Vagina (tissue), 2 donors: Measurements from ENCODE around the gene ABLIM1. TPM values are rescaled to one million over a fixed set of nuclear protein-coding genes. Genes with fewer than 3 reads are reported as not detected.

ENCODE experiments used
- DNase-seq, 2 donors: peaks; one replicate each; pipeline ENCODE4 v3.0.0-alpha.2; 2017; ENCODE audit errors: extremely low spot score in 2 of 2
- H3K27ac ChIP-seq: fragments of 200-600 bp; sonication (generic); one replicate; pipeline ENCODE4 v1.5.1; 2019
- H3K27me3 ChIP-seq: fragments of 200-600 bp; sonication (generic); one replicate; pipeline ENCODE4 v1.5.1; 2019
- H3K36me3 ChIP-seq, 2 donors: fragments of 200-600 bp; sonication (generic); one replicate each; pipeline ENCODE4 v1.5.1; 2017 to 2019
- H3K4me1 ChIP-seq: fragments of 200-600 bp; sonication (generic); one replicate; pipeline ENCODE4 v1.5.1; 2019
- H3K4me3 ChIP-seq, 2 donors: fragments of 200-600 bp; sonication (generic); 1 replicate in 1 of 2; 2 replicates in 1 of 2; pipeline ENCODE4 v1.5.1; 2016 to 2019
- H3K9me3 ChIP-seq: fragments of 200-600 bp; sonication (generic); one replicate; pipeline ENCODE4 v1.5.1; 2019
- POLR2A ChIP-seq, 2 donors: fragments of 450-650 bp; IDR thresholded peaks; one replicate each; pipeline ENCODE4 v1.6.1; 2017; ENCODE audit warnings: antibody characterized with exemption in 2 of 2, mild to moderate bottlenecking in 2 of 2, moderate library complexity in 2 of 2
- POLR2AphosphoS5 ChIP-seq, 2 donors: sonication (generic); formaldehyde crosslinking; IDR thresholded peaks; one replicate each; pipeline ENCODE4 v1.9.0; 2017; ENCODE audit warnings: antibody characterized with exemption in 2 of 2, mild to moderate bottlenecking in 2 of 2, low read depth in 1 of 2; ENCODE audit not compliant: insufficient read depth in 1 of 2
- intact Hi-C: fragments of 100-400 bp; cut with DNase I; formaldehyde crosslinking; loops from one replicate; pipeline ENCODE4 v1.15.1; 2023
- small RNA-seq: library from RNA; depleted of rRNA; stranded (forward); fragments of <200 nt; gene quantifications from one replicate; pipeline ENCODE3, GENCODE V24; 2016
- total RNA-seq: library from RNA; depleted of rRNA; stranded (reverse); fragments of >200 nt; gene quantifications from one replicate; pipeline ENCODE4 v1.2.3, GENCODE V29; 2016
- TF ChIP-seq, protein P1 (sequence below), 3 experiments: fragments of 450-650 bp in 2 of 3; fragments of 200-600 bp in 1 of 3; sonication (generic) in 1 of 3; IDR thresholded peaks; one replicate each; pipeline ENCODE4 v1.5.1; 2017 to 2019; ENCODE audit warnings: antibody characterized with exemption in 3 of 3, mild to moderate bottlenecking in 2 of 3, moderate library complexity in 2 of 3

ABLIM1 gene
- total RNA-seq, 1 donor from 2014 or later: 176 TPM

DNA sequence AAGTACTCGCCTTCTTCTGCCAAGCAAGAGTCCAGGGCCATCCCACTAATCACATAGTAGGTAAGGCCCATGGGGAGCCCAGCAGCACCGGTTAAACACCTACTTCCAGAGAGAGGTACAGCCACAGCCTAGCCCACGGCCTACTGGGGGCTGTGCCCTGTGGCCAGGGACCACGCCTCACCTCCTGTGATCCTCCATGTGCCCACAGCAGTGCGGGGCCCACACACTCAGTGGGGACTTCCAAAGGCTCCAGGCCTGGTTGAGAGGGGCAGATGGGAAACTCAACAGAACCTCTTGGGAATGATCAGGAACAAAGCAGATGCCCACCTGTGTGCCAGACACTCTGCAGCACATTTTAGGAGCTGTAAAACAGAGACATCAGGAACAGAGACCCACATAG is 273.5 kb downstream of the ABLIM1 start:
- Histone ChIP-seq H3K27ac (no peak overlapping the region), H3K4me1 (peaks cover 26% of the 10 kb centered on the region), H3K36me3 (no peaks in the 10 kb centered on the region), H3K27me3 (no peaks in the 10 kb centered on the region), H3K4me3 (no peak overlapping the region), H3K9me3 (no peaks in the 10 kb centered on the region)
- intact Hi-C loops: no loop called here
- TF ChIP-seq, protein P1, sequence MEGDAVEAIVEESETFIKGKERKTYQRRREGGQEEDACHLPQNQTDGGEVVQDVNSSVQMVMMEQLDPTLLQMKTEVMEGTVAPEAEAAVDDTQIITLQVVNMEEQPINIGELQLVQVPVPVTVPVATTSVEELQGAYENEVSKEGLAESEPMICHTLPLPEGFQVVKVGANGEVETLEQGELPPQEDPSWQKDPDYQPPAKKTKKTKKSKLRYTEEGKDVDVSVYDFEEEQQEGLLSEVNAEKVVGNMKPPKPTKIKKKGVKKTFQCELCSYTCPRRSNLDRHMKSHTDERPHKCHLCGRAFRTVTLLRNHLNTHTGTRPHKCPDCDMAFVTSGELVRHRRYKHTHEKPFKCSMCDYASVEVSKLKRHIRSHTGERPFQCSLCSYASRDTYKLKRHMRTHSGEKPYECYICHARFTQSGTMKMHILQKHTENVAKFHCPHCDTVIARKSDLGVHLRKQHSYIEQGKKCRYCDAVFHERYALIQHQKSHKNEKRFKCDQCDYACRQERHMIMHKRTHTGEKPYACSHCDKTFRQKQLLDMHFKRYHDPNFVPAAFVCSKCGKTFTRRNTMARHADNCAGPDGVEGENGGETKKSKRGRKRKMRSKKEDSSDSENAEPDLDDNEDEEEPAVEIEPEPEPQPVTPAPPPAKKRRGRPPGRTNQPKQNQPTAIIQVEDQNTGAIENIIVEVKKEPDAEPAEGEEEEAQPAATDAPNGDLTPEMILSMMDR (IDR thresholded peaks at IDR 0.05): no peak
- TF ChIP-seq POLR2AphosphoS5 (IDR thresholded peaks at IDR 0.05; ENCODE audit: insufficient read depth in 1 of 2, low read depth in 1 of 2) (no peak), POLR2A (IDR thresholded peaks at IDR 0.05) (no peak)
- no peak for DNase-seq

DNA sequence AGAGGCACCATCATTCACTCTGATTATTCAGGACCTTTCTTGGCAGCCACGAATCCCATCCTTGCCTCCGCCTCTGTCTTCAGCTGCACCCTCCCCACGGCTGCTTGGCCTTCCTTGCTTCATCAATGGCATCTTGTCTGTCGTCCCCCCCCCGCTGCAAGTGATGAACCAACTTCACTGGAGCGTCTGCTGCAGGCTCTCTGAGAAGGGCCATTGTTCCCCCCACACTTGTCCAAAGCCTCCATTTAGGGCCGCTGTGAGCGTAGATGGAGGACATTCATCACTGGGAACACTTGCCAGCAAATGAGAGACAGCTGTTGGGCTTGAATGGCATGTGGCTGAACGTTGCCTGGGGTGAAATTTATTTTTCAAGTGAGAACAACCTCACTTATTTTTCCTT is 273.9 kb downstream of the ABLIM1 start:
- Histone ChIP-seq H3K4me3 (no peak overlapping the region), H3K27ac (no peak overlapping the region), H3K36me3 (no peaks in the 10 kb centered on the region), H3K4me1 (peaks cover 26% of the 10 kb centered on the region), H3K27me3 (no peaks in the 10 kb centered on the region), H3K9me3 (no peaks in the 10 kb centered on the region)
- no peak for DNase-seq
- intact Hi-C loops: no loop called here
- TF ChIP-seq, protein P1 (IDR thresholded peaks at IDR 0.05): no peak
- no peak for TF ChIP-seq POLR2AphosphoS5 (IDR thresholded peaks at IDR 0.05; ENCODE audit: insufficient read depth in 1 of 2, low read depth in 1 of 2)
- no peak for TF ChIP-seq POLR2A (IDR thresholded peaks at IDR 0.05)

Small RNA genes within 50 kb of the gene (small RNA-seq; reads per million reads assigned to genes)
- gene RN7SL384P: not detected

Other genes starting within 250 kb of the ABLIM1 start
- 36.1 TPM for gene FHIP2A, start 163.5 kb upstream of the ABLIM1 start, total RNA-seq